ENCODE measurements around the gene TSEN2.

TSEN2 gene

GRCh38 chr3:12558706-12559105 lies 74.4 kb downstream of the TSEN2 start:
- DNase-seq (ENCODE audit: low read depth), result no peak
- no peak overlapping the region for H3K4me3 ChIP-seq (ENCODE audit: low read depth, low read length)
- TF ChIP-seq, protein P1, sequence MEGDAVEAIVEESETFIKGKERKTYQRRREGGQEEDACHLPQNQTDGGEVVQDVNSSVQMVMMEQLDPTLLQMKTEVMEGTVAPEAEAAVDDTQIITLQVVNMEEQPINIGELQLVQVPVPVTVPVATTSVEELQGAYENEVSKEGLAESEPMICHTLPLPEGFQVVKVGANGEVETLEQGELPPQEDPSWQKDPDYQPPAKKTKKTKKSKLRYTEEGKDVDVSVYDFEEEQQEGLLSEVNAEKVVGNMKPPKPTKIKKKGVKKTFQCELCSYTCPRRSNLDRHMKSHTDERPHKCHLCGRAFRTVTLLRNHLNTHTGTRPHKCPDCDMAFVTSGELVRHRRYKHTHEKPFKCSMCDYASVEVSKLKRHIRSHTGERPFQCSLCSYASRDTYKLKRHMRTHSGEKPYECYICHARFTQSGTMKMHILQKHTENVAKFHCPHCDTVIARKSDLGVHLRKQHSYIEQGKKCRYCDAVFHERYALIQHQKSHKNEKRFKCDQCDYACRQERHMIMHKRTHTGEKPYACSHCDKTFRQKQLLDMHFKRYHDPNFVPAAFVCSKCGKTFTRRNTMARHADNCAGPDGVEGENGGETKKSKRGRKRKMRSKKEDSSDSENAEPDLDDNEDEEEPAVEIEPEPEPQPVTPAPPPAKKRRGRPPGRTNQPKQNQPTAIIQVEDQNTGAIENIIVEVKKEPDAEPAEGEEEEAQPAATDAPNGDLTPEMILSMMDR (conservative IDR thresholded peaks at IDR 0.05; ENCODE audit: low read depth, low read length), result no peak

DNA sequence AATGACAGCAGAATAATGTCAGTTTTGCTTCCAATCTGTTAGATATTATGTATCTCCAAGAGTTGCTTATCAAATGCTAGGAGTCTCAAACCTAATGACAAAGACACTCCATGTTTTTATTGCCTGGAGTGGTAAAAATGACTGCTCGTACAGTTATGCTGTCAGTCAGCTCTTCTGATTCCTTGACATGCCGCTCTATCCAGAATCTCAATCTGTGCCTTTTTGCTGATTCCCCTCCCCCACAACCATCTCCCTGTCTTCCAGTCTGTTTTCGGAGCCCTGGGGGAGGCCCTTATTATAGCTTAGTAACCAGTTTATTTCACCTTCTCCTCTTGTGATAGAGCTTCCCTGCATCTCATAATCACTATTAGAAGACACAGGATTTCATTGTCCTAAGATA lies 75.2 kb downstream of the TSEN2 start:
- DNase-seq (ENCODE audit: low read depth), result no peak
- TF ChIP-seq, protein P1 (conservative IDR thresholded peaks at IDR 0.05; ENCODE audit: low read depth, low read length), result no peak
- no peak overlapping the region for H3K4me3 ChIP-seq (ENCODE audit: low read depth, low read length)

DNA sequence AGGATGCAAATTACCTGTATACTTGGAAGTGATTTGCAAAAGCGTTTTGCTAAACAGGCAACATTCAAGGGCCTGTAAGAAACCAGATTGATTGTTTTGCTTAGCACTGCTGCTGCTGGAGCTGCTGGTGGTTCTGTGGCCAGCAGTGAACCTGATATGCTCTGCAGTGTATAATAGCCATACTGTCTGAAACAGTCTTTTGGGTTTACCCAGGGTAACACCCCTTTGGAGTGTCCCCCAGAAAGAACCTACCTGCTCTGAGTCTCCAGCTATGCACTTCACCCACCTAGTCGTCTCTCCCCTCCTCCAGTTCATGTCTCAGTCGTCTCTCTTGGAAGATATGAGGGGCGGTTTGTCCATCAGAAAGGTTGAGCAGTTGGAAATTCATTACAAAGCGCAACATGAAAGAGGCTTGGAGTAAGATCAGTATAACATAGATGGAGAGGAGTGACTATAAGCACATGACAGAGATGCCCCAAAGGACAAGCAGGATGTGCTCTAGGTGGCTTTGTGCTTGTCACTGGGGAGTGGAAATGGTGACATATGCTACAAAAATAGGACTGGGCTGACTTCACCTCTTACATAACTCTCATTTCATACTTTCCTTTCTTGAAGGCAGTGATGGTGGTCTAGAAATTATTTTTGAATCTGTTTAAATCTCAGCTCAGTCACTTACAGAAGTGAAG lies 76.4 kb downstream of the TSEN2 start:
- DNase-seq (ENCODE audit: low read depth), result no peak

DNA sequence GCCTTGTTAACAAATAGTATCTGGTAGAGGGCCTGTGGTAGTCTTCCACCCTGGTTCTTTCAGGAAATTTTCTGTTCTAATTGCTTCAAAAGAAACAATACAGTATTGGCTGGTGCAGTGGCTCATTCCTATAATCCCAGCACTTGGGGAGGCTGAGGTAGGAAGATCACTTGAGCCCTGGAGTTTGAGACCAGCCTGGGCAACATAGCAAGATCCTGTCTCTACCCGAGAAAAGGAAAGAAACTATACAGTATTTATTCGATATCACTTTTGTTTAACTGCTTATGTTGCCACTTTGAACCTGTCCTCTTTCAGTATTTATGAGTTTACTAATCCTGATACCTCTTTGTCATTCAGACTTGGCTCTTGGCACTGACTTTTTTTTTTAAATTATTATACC lies 77.1 kb downstream of the TSEN2 start:
- DNase-seq (ENCODE audit: low read depth), result no peak
- TF ChIP-seq, protein P1 (conservative IDR thresholded peaks at IDR 0.05; ENCODE audit: low read depth, low read length), result no peak
- no peak overlapping the region for H3K4me3 ChIP-seq (ENCODE audit: low read depth, low read length)

More for the DNA sequence above, 76.4 kb downstream of the TSEN2 start:
- TF ChIP-seq, protein P1 (conservative IDR thresholded peaks at IDR 0.05; ENCODE audit: low read depth, low read length), result no peak
- H3K4me3 ChIP-seq (ENCODE audit: low read depth, low read length), result no peak overlapping the region

- H3K4me3 ChIP-seq (ENCODE audit: low read depth, low read length), result no peak overlapping the region
- no peak for DNase-seq (ENCODE audit: low read depth)
- TF ChIP-seq, protein P1 (conservative IDR thresholded peaks at IDR 0.05; ENCODE audit: low read depth, low read length), result no peak
Measured at GRCh38 chr3:12562451-12562850, 78.2 kb downstream of the TSEN2 start.

DNA sequence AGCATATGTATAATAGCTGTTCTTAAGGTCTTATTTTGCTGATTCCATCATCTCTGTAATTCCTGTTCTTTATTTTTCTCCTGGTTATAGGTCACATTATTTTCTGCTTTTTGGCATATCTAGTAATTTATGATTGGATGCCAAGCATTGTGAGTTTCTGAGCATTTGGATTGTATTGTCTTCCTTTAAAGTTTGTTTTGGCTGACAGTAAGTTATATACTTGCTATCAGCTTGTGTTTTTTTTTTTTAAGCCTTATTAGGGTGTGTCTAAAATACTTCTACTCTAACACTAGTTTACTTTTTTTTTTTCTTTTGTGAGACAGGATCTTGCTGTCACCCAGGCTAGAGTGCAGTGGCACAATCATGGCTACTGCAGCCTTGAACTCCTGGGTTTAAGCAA lies 82.7 kb downstream of the TSEN2 start:
- DNase-seq (ENCODE audit: low read depth), result no peak
- no peak overlapping the region for H3K4me3 ChIP-seq (ENCODE audit: low read depth, low read length)
- TF ChIP-seq, protein P1 (conservative IDR thresholded peaks at IDR 0.05; ENCODE audit: low read depth, low read length), result no peak

GRCh38 chr3:12568747-12569146 lies 84.5 kb downstream of the TSEN2 start:
- H3K4me3 ChIP-seq (ENCODE audit: low read depth, low read length), result no peak overlapping the region

More at GRCh38 chr3:12568747-12569146, 84.5 kb downstream of the TSEN2 start:
- TF ChIP-seq, protein P1 (conservative IDR thresholded peaks at IDR 0.05; ENCODE audit: low read depth, low read length), result no peak
- DNase-seq (ENCODE audit: low read depth), result no peak
